Measurements from ENCODE around the gene ATP11A.
"Not testable (repeated sequence)": the region's sequence is repeated elsewhere in the genome, so short reads cannot be mapped to it uniquely, and the experiment has no call there.

The ATP11A gene

GRCh38 chr13:112692586-112692985 is 2.7 kb downstream of the ATP11A start:
- no peak for DNase-seq (ENCODE audit: low spot score)

- DNase-seq (ENCODE audit: low spot score), result no peak
Measured at GRCh38 chr13:112693831-112694497, 4.1 kb downstream of the ATP11A start.

DNA sequence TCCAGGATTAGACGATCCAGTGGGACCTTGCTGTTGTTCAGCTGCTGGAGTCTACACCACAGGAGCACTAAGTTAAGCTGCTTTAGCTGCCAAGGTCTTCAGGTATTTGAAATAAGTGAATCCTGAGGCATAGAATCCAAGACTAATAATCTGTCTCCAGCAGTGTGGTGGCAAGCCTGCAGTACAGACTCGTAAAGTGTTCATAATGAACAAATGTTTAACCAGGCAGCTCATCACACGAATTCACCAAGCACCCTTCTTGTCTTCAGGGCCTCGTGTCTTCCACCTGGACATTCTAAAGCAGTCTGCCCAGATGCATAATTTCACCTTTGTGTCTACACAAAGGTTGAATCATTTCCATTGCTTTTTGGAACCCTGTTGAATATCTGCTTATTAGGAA is 5.3 kb downstream of the ATP11A start:
- no peak for DNase-seq (ENCODE audit: low spot score)

DNA sequence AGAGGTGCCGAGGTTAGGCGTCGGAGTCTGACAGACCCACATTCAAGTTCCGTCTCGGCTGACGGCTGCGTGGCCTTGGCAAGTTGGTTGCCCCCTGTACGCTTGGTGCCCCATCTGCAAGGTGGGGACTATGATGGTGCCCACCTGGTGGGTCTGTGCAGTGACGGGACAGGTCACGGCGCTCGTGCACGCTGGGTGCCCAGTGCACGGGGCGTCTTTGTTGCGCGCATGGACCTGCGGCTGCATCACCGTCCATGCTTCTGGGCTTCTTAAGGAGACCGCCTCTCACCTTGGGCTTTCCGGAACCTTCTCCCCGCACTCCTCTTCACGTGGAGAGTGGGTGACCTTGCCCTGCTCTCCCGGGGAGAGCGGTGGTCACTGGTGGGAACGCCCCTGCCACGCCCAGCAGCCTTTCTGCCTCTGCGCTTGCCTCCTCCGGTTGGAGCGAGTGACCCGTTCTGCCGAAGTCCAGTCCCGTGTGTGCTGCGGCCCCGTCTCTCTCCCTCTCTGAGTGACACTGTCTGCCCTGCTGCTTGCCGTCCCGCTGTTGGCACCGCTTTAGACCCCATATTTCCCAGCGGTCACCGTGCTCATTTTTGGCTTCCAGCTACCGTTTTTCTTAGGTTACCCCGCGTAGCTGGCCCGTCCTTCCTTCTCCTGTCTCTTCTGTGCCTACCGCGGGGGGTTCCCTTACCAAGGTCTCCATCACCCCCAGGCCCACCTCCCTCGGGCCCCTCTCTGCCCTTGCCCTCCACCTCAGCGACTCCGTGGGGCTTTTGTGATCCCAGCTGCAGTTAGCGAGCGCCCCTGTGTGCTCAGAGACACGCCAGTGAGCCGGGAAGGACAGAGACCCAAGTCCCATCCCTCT is 6.4 kb downstream of the ATP11A start:
- no peak for DNase-seq (ENCODE audit: low spot score)

DNA sequence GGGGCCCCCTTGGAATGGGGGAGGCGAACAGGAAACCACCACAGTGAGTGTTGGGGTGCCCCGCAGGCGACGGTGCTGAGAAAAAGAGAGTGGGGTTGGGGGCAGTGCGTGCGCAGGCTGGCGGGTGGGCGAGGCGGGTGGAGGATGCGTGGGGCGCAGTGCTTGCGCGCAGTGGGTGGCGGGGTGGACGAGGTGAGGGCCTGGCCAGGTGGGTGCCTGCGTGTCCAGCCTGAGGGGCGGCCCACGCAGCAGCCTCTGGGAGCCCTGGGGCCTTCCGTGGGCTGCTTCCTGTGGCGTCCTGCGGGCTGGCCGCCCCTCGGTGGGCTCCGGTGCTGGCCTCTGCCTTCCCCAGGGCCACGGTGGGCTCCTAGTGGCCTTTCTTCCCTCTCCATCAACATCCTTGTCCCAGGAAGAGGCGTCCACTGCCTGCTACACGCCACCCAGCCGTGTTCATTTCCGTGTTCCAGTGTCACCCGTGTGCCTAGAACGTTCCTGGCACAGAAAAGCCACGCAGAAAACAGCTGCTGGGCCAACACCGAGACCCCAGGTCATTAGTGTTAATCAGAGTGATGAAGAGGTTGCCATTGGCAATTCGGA is 7.1 kb downstream of the ATP11A start:
- no peak for DNase-seq (ENCODE audit: low spot score)

DNA sequence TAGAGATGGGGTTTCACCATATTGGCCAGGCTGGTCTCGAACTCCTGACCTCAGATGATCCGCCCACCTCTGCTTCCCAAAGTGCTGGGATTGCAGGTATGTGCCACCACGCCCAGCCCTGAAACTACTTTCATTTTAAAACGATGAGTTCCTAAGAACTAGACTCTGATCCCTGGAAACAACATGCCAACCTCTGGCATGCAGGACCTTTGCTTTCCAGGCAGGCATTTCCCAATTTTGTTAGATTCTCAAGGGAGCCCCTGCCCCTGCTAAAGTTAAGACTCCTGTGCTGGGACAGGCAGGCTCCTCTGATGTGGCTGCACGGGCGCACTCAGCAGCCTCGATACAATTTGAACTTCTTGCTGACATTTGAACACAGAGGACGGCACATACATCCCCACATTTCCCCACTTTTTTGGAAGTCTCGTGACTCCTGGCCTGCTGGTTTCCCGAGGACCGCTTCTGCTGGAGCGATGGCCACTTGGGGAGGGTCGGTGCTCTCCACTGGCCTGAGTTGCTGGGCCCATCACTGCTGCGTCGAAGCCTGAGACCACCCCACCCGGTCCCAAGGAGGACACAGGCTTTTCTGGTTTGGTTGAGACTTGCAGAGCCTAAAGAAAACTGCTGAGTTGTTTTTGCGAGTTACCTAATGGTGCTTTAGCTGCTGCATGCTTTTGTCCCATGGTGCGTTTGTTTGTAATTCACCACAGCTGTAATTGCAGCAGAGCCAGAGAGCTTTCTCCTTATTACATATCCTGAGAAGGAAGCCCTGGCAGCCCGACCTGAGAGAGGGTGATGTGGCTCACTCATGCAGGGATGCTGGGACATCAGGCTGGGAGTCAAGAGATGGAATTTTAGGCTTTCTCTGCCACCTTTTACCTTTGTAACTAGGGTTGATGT is 8.2 kb downstream of the ATP11A start:
- no peak for DNase-seq (ENCODE audit: low spot score)

- DNase-seq (ENCODE audit: low spot score), result no peak
Measured at GRCh38 chr13:112699322-112699918, 9.6 kb downstream of the ATP11A start.

DNA sequence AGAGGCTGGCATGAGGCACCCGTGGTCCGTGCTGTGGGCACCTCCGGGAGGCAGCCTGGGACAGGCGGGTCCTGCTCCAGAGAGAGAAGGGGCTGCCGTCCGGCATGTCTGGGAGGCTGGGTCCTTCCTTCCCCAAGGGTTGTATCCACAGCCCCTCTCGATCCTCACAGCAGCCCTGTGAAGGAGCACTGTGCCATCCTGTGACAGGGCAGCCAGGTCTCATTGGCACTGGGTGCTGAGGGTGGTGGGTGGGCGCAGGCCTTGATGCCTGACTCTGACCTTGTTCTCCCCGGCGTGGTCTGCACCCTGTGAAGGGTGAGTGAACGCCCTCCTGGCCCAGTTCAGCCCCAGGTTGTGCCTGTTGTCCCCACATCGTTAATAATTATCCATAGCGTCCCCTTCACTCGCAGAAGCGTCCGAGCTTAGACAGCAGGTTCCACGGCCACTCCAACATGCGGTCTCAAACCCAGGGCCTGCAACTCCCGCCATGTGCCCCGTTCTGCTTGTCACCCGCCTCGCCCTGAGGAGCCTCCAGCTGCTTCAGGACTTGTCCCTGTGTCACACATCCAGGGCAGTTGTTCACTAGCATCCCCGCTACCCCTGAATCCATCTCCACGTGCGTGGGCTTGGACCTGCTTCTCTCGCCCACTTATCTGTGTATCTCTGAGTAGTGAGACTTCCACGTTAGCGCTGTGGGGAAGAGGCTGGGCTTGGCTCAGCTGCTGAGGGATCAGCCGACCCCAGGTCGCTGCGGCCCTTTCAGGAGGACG is 10.6 kb downstream of the ATP11A start:
- no peak for DNase-seq (ENCODE audit: low spot score)

- no peak for DNase-seq (ENCODE audit: low spot score)
Measured at GRCh38 chr13:112702341-112702985, 12.6 kb downstream of the ATP11A start.

- DNase-seq (ENCODE audit: low spot score), result no peak
Measured at GRCh38 chr13:112702986-112703379, 13.1 kb downstream of the ATP11A start.

- no peak for DNase-seq (ENCODE audit: low spot score)
Measured at GRCh38 chr13:112703449-112704284, 13.8 kb downstream of the ATP11A start.

- no peak for DNase-seq (ENCODE audit: low spot score)
Measured at GRCh38 chr13:112704308-112705145, 14.7 kb downstream of the ATP11A start.

- no peak for DNase-seq (ENCODE audit: low spot score)
Measured at GRCh38 chr13:112705286-112705685, 15.4 kb downstream of the ATP11A start.

DNA sequence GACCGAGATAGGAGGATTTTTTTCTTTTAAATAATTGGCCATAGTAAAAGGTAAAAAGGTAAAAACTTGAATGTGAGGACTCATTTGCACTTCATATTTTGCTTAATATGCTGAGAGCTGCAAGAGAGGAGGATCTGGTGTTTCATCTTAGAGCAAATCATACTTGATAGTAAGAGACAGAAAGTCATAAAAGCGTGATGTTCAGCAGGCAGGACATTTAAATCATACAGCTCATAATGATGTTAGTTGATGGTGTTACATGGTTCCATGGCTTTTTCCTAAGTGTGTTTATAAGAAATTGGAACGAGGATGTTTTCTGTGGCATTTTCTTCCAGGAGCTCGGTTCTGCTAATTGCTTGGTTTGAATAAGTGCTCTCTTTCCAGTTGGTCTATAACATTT is 16.3 kb downstream of the ATP11A start:
- no peak for DNase-seq (ENCODE audit: low spot score)

- DNase-seq (ENCODE audit: low spot score), result no peak
Measured at GRCh38 chr13:112708560-112709240, 18.9 kb downstream of the ATP11A start.

DNA sequence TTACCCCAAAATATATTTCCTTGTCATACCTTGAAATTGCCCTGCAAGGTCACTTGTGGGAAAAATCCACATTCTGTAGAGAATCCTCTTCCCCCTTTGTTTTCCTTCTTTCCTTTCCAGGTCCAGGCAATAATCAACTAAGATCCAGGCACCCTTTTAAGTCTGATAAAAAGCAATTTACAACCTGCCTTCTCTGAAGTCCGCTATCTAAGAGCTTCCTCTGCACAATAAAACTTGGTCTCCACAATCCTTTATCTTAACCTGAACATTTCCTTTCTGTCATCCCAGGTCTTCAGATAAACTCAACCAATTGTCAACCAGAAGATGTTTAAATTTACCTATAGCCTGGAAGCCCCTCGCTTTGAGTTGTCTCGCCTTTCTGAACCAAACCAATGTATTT is 19.5 kb downstream of the ATP11A start:
- not testable (repeated sequence) for DNase-seq (ENCODE audit: low spot score)

- no peak for DNase-seq (ENCODE audit: low spot score)
Measured at GRCh38 chr13:112709825-112710783, 20.3 kb downstream of the ATP11A start.

Data from kidney capillary endothelial cell (primary cell).